PC-3 (cell line): ENCODE measurements around the gene TMTC2.

Experiments
- CTCF ChIP-seq: fragments of 300-600 bp; sonication (generic); conservative IDR thresholded peaks from 2 replicates; pipeline ENCODE4 v1.5.1; 2017; ENCODE audit warnings: antibody characterized with exemption, low read depth, mild to moderate bottlenecking, low read length
- EZH2 ChIP-seq: fragments of 300-600 bp; sonication (generic); IDR thresholded peaks from one replicate; pipeline ENCODE4 v1.6.1; 2017; ENCODE audit warnings: antibody characterized with exemption, mild to moderate bottlenecking, low read length; ENCODE audit not compliant: unreplicated experiment
- EZH2phosphoT487 ChIP-seq: fragments of 300-600 bp; sonication (generic); IDR thresholded peaks from 2 replicates; pipeline ENCODE4 v1.6.1; 2018; ENCODE audit warnings: mild to moderate bottlenecking, antibody characterized with exemption, low read length, borderline replicate concordance

- TF ChIP-seq CTCF (no peak), EZH2 (no peak), EZH2phosphoT487 (no peak)
Measured at GRCh38 chr12:83036847-83037246, 350.1 kb downstream of the TMTC2 start.
